MV-4-11 (cell line): ENCODE data around the gene GNG11.
"Not testable (repeated sequence)": the region's sequence is repeated elsewhere in the genome, so short reads cannot be mapped to it uniquely, and the experiment has no call there.

Source experiments
- DNase-seq: peaks from one replicate; lab custom pipeline; 2025; lab: John Stamatoyannopoulos, UW

Gene GNG11

GRCh38 chr7:93921607-93922566 is at the start of gene GNG11:
GNG11 (plus strand) TSS chr7:93921735; CDS start chr7:93922138, 403 bp downstream.
- DNase-seq = peak; percentile 11

GRCh38 chr7:93873998-93874574 is 47.4 kb upstream of the GNG11 start:
- no peak for DNase-seq

- no peak for DNase-seq
Observed at GRCh38 chr7:93877742-93878141, 43.8 kb upstream of the GNG11 start.

- DNase-seq = no peak
Observed at GRCh38 chr7:93879356-93879755, 42.2 kb upstream of the GNG11 start.

- DNase-seq = no peak
Observed at GRCh38 chr7:93882468-93882867, 39.1 kb upstream of the GNG11 start.

- no peak for DNase-seq
Observed at GRCh38 chr7:93883078-93883916, 38.2 kb upstream of the GNG11 start.

- no peak for DNase-seq
Observed at GRCh38 chr7:93883917-93884345, 37.6 kb upstream of the GNG11 start.

- DNase-seq = no peak
Observed at GRCh38 chr7:93884541-93884940, 37.0 kb upstream of the GNG11 start.

GRCh38 chr7:93889261-93889660 is 32.3 kb upstream of the GNG11 start:
- DNase-seq = no peak

- DNase-seq = no peak
Observed at GRCh38 chr7:93890041-93890463, 31.5 kb upstream of the GNG11 start.

GRCh38 chr7:93890464-93891068 is 31.0 kb upstream of the GNG11 start, which contains the start of gene TFPI2:
TFPI2 (minus strand) TSS chr7:93890753; CDS start chr7:93890678, 75 bp downstream.
- DNase-seq = no peak

- no peak for DNase-seq
Observed at GRCh38 chr7:93894426-93894825, 27.1 kb upstream of the GNG11 start.

GRCh38 chr7:93894966-93895640 is 26.4 kb upstream of the GNG11 start:
- no peak for DNase-seq

GRCh38 chr7:93895859-93896600 is 25.5 kb upstream of the GNG11 start:
- no peak for DNase-seq

GRCh38 chr7:93897680-93898079 is 23.9 kb upstream of the GNG11 start:
- DNase-seq = no peak

GRCh38 chr7:93902777-93903423 is 18.6 kb upstream of the GNG11 start:
- peak; percentile 11 for DNase-seq

GRCh38 chr7:93906267-93906666 is 15.3 kb upstream of the GNG11 start, which contains the start of gene GNGT1:
GNGT1 (plus strand) TSS chr7:93906567; CDS start chr7:93906747, 180 bp downstream.
- DNase-seq = no peak

GRCh38 chr7:93910076-93910994 is 11.2 kb upstream of the GNG11 start:
- DNase-seq = no peak

GRCh38 chr7:93911242-93911641 is 10.3 kb upstream of the GNG11 start:
- not testable (repeated sequence) for DNase-seq
